GM12801 (cell line): ENCODE measurements around the gene BCL2L12.

Source experiments
- CTCF ChIP-seq: IDR thresholded peaks from one replicate; pipeline ENCODE4 v1.5.1; 2011; ENCODE audit warnings: control low read depth; ENCODE audit not compliant: insufficient read length; ENCODE audit errors: extremely low read depth

BCL2L12 gene

GRCh38 chr19:49664171-49665035 lies 1.3 kb upstream of the BCL2L12 start:
- TF ChIP-seq CTCF: no peak

- no peak for TF ChIP-seq CTCF
Measured at GRCh38 chr19:49665036-49665350, 740 bp upstream of the BCL2L12 start.

GRCh38 chr19:49666120-49666444 lies 349 bp downstream of the BCL2L12 start:
- no peak for TF ChIP-seq CTCF

- TF ChIP-seq CTCF: no peak
Measured at GRCh38 chr19:49667473-49667872, 1.7 kb downstream of the BCL2L12 start.

GRCh38 chr19:49669516-49669915 lies 3.8 kb downstream of the BCL2L12 start:
- no peak for TF ChIP-seq CTCF

- TF ChIP-seq CTCF: no peak
Measured at GRCh38 chr19:49672131-49672919, 6.6 kb downstream of the BCL2L12 start.

- TF ChIP-seq CTCF: no peak
Measured at GRCh38 chr19:49676136-49676783, 10.5 kb downstream of the BCL2L12 start.
